ENCODE data around the gene NDE1. TPM values are rescaled to one million over a fixed set of nuclear protein-coding genes. Genes with fewer than 3 reads are reported as not detected.
"Not testable (repeated sequence)": the region's sequence is repeated elsewhere in the genome, so short reads cannot be mapped to it uniquely, and the experiment has no call there.

NDE1 gene
- total RNA-seq, 1 donor from 2014 or later, result 41.0 TPM

GRCh38 chr16:15671530-15672117 lies 21.6 kb downstream of the NDE1 start:
- Mint-ChIP-seq H3K4me3 (ENCODE audit: unreplicated experiment) (no peak overlapping the region), H3K27ac (ENCODE audit: unreplicated experiment) (peak overlapping the region; percentile 95), H3K36me3 (ENCODE audit: unreplicated experiment) (peaks cover 9% of the 10 kb centered on the region), H3K27me3 (ENCODE audit: unreplicated experiment) (no peaks in the 10 kb centered on the region), H3K9me3 (ENCODE audit: unreplicated experiment) (no peaks in the 10 kb centered on the region), H3K4me1 (ENCODE audit: unreplicated experiment) (peaks cover 20% of the 10 kb centered on the region)
- no peak for DNase-seq (ENCODE audit: extremely low spot score, unreplicated experiment)
- TF ChIP-seq CTCF (IDR thresholded peaks at IDR 0.05), result no peak

- not testable (repeated sequence) for H3K27me3 Mint-ChIP-seq (ENCODE audit: unreplicated experiment); H3K9me3 Mint-ChIP-seq (ENCODE audit: unreplicated experiment); H3K4me3 Mint-ChIP-seq (ENCODE audit: unreplicated experiment); DNase-seq (ENCODE audit: extremely low spot score, unreplicated experiment)
- peaks cover 20% of the 10 kb centered on the region for H3K4me1 Mint-ChIP-seq (ENCODE audit: unreplicated experiment)
- peak overlapping the region; percentile 95 for H3K27ac Mint-ChIP-seq (ENCODE audit: unreplicated experiment)
- H3K36me3 Mint-ChIP-seq (ENCODE audit: unreplicated experiment), result peaks cover 12% of the 10 kb centered on the region
These were observed 22.1 kb downstream of the NDE1 start for GRCh38 chr16:15672127-15672513.

- Mint-ChIP-seq H3K9me3 (ENCODE audit: unreplicated experiment) (no peaks in the 10 kb centered on the region), H3K4me1 (ENCODE audit: unreplicated experiment) (peaks cover 20% of the 10 kb centered on the region), H3K27ac (ENCODE audit: unreplicated experiment) (peak overlapping the region; percentile 95), H3K36me3 (ENCODE audit: unreplicated experiment) (peaks cover 11% of the 10 kb centered on the region), H3K27me3 (ENCODE audit: unreplicated experiment) (no peaks in the 10 kb centered on the region), H3K4me3 (ENCODE audit: unreplicated experiment) (peak overlapping the region; percentile 10)
- TF ChIP-seq CTCF (IDR thresholded peaks at IDR 0.05), result no peak
- peak; percentile 86 for DNase-seq (ENCODE audit: extremely low spot score, unreplicated experiment)
These were observed 22.6 kb downstream of the NDE1 start for GRCh38 chr16:15672514-15673167.

GRCh38 chr16:15674571-15674970 lies 24.5 kb downstream of the NDE1 start:
- peak overlapping the region; percentile 95 for H3K27ac Mint-ChIP-seq (ENCODE audit: unreplicated experiment)
- no peaks in the 10 kb centered on the region for H3K27me3 Mint-ChIP-seq (ENCODE audit: unreplicated experiment)
- TF ChIP-seq CTCF (IDR thresholded peaks at IDR 0.05), result no peak
- H3K4me3 Mint-ChIP-seq (ENCODE audit: unreplicated experiment), result no peak overlapping the region
- no peak for DNase-seq (ENCODE audit: extremely low spot score, unreplicated experiment)
- H3K9me3 Mint-ChIP-seq (ENCODE audit: unreplicated experiment), result no peaks in the 10 kb centered on the region
- peaks cover 15% of the 10 kb centered on the region for H3K36me3 Mint-ChIP-seq (ENCODE audit: unreplicated experiment)
- peaks cover 20% of the 10 kb centered on the region for H3K4me1 Mint-ChIP-seq (ENCODE audit: unreplicated experiment)

- H3K4me3 Mint-ChIP-seq (ENCODE audit: unreplicated experiment), result no peak overlapping the region
- H3K4me1 Mint-ChIP-seq (ENCODE audit: unreplicated experiment), result peaks cover 23% of the 10 kb centered on the region
- DNase-seq (ENCODE audit: extremely low spot score, unreplicated experiment), result no peak
- TF ChIP-seq CTCF (IDR thresholded peaks at IDR 0.05), result no peak
- no peak overlapping the region for H3K27ac Mint-ChIP-seq (ENCODE audit: unreplicated experiment)
- no peaks in the 10 kb centered on the region for H3K9me3 Mint-ChIP-seq (ENCODE audit: unreplicated experiment)
- peaks cover 10% of the 10 kb centered on the region for H3K36me3 Mint-ChIP-seq (ENCODE audit: unreplicated experiment)
- no peaks in the 10 kb centered on the region for H3K27me3 Mint-ChIP-seq (ENCODE audit: unreplicated experiment)
These were observed 26.5 kb downstream of the NDE1 start for GRCh38 chr16:15676506-15676905.
